Endothelial cell of umbilical vein (primary cell): Measurements from ENCODE around the gene APMAP.

Experiments
- CTCF ChIP-seq, 2 donors: IDR thresholded peaks; 1 replicate in 1 of 2; 2 replicates in 1 of 2; pipeline ENCODE4 v1.5.1; 2011; ENCODE audit warnings: low read length in 2 of 2, mild to moderate bottlenecking in 2 of 2, moderate library complexity in 2 of 2, control low read depth in 1 of 2, inconsistent platforms in 1 of 2, low read depth in 1 of 2; ENCODE audit not compliant: insufficient read depth in 1 of 2; ENCODE audit errors: extremely low read depth in 1 of 2
- MAX ChIP-seq: IDR thresholded peaks from 2 replicates; pipeline ENCODE4 v1.6.1; 2011; ENCODE audit not compliant: insufficient read depth, insufficient read length
- POLR2A ChIP-seq: IDR thresholded peaks from 2 replicates; pipeline ENCODE4 v1.6.1; 2012; ENCODE audit warnings: low read depth, mild to moderate bottlenecking, control low read depth, low read length

DNA sequence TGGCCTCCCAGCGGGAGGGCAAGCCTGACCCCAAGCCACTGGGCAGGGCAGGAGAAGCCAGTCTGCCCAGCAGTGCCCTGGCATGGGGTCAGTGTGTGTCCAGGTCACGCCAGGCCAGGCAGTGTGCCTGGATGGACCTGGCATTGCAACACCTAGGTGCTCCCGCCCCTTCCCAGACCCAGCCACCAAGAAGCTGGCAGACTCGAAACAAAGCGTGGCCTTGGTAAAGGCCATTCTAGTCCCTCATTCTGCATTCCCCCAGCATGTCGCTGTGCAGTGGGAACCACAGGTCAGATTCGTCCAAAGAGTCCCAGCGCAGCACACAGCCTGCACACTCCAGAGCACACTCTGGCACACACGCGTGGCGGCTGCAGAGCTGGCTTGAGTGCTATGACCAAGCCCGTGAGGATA, 19.3 kb upstream of the APMAP start:
- TF ChIP-seq CTCF (IDR thresholded peaks at IDR 0.05; ENCODE audit: extremely low read depth in 1 of 2, insufficient read depth in 1 of 2, low read depth in 1 of 2, low read length in 2 of 2) (no peak), POLR2A (no peak), MAX (no peak)
